Measurements from ENCODE around the gene TRAF5. TPM values are rescaled to one million over a fixed set of nuclear protein-coding genes. Genes with fewer than 3 reads are reported as not detected.
"Not testable (repeated sequence)": the region's sequence is repeated elsewhere in the genome, so short reads cannot be mapped to it uniquely, and the experiment has no call there.

TRAF5 gene
- total RNA-seq, 1 donor from 2014 or later = 2.8 TPM

GRCh38 chr1:211379446-211379845 is 52.8 kb downstream of the TRAF5 start:
- no peak for ATAC-seq

- ATAC-seq = no peak
Measured at GRCh38 chr1:211381481-211382181, 55.0 kb downstream of the TRAF5 start.

- no peak for ATAC-seq
Measured at GRCh38 chr1:211382182-211382713, 55.6 kb downstream of the TRAF5 start.

- peak; percentile 98 for ATAC-seq
Measured at GRCh38 chr1:211382714-211383480, 56.3 kb downstream of the TRAF5 start.

- ATAC-seq = no peak
Measured at GRCh38 chr1:211384524-211384923, 57.9 kb downstream of the TRAF5 start.

GRCh38 chr1:211386921-211387320 is 60.3 kb downstream of the TRAF5 start:
- no peak for ATAC-seq

GRCh38 chr1:211390829-211391228 is 64.2 kb downstream of the TRAF5 start:
- ATAC-seq = not testable (repeated sequence)

- no peak for ATAC-seq
Measured at GRCh38 chr1:211393203-211393602, 66.6 kb downstream of the TRAF5 start.

GRCh38 chr1:211398266-211398930 is 71.8 kb downstream of the TRAF5 start:
- ATAC-seq = not testable (repeated sequence)

GRCh38 chr1:211399851-211400393 is 73.3 kb downstream of the TRAF5 start:
- ATAC-seq = not testable (repeated sequence)

- ATAC-seq = not testable (repeated sequence)
Measured at GRCh38 chr1:211401751-211402150, 75.1 kb downstream of the TRAF5 start.

GRCh38 chr1:211406086-211406485 is 79.5 kb downstream of the TRAF5 start:
- not testable (repeated sequence) for ATAC-seq

GRCh38 chr1:211407749-211408148 is 81.1 kb downstream of the TRAF5 start:
- not testable (repeated sequence) for ATAC-seq

GRCh38 chr1:211411639-211412038 is 85.0 kb downstream of the TRAF5 start:
- no peak for ATAC-seq

GRCh38 chr1:211415700-211416099 is 89.1 kb downstream of the TRAF5 start:
- no peak for ATAC-seq

- ATAC-seq = peak; percentile 68
Measured at GRCh38 chr1:211416246-211416627, 89.6 kb downstream of the TRAF5 start.

GRCh38 chr1:211416628-211417323 is 90.1 kb downstream of the TRAF5 start:
- peak; percentile 56 for ATAC-seq

- no peak for ATAC-seq
Measured at GRCh38 chr1:211420389-211420788, 93.8 kb downstream of the TRAF5 start.

- ATAC-seq = no peak
Measured at GRCh38 chr1:211420845-211421454, 94.3 kb downstream of the TRAF5 start.

- ATAC-seq = no peak
Measured at GRCh38 chr1:211424018-211424417, 97.4 kb downstream of the TRAF5 start.
